ENCODE results near the gene FBRSL1. TPM values are rescaled to one million over a fixed set of nuclear protein-coding genes. Genes with fewer than 3 reads are reported as not detected.

FBRSL1 gene
- total RNA-seq, 1 experiment from 2014 or later = 130 TPM

DNA sequence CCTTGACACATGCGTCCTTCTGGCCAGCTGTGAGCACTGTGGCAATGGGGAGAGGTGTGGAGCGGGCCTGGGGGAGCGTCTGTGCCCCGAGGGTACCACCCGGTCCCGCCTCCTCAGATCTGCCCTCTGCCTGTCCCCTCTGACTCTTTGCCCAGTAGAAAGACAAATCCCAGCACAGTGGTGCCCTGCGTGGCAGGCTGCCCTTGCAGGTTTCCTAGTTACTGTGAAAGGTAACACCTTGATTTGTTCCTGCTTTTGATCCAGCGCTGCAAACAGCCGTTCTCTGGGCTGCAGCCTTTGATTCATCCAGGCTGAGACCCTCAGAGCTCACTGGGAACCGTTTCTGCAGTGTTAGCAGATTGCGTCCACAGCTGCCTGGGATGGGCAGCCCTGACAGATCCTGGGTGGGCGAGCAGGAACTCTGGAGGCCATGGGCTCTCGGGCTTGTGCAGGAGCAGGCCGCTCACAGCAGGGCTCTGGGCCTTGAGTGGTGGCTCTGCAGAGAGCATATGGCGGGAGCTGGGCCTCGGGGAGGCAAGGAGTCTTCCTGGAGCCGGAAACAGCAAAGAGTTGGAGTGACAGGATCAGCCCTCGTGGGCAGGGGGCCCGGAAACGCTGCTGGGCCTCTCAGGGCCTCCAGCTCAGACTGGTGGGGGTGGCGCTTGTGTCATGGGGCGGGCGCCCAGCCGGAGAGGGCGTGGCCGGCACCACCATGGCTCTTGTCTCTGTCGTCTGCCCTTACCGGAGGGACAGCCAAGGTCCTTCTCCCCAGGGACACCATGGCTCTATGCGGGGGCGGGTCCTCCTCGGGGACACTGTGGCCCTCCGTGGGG lies 16.6 kb downstream of the FBRSL1 start:
- POLR2A ChIA-PET (ENCODE audit: low non-redundant PET) = no interaction called here
- Histone ChIP-seq H3K9me3 (ENCODE audit: low read depth, low read length, poor library complexity, severe bottlenecking) (no peaks in the 10 kb centered on the region), H3K4me3 (ENCODE audit: low read depth, low read length, poor library complexity, severe bottlenecking) (peak overlapping the region; percentile 29), H3K4me1 (ENCODE audit: insufficient read depth, low read length, poor library complexity, severe bottlenecking) (peaks cover 38% of the 10 kb centered on the region), H3K27ac (ENCODE audit: low read depth, low read length, poor library complexity, severe bottlenecking) (peak overlapping the region; percentile 90), H3K27me3 (replicated peaks; ENCODE audit: insufficient read depth, low read depth, low read length, poor library complexity) (no peaks in the 10 kb centered on the region), H3K36me3 (ENCODE audit: insufficient read depth, low read length, poor library complexity, severe bottlenecking) (peaks cover 5% of the 10 kb centered on the region)
- TF ChIP-seq CTCF (conservative IDR thresholded peaks at IDR 0.05; ENCODE audit: low read depth, low read length) (no peak), EZH2 (IDR thresholded peaks at IDR 0.05; ENCODE audit: borderline replicate concordance, low read depth, low read length, poor library complexity, severe bottlenecking) (no peak)
- BruUV-seq (replicated peaks) = no TSS peak
- CTCF ChIA-PET = no interaction called here
- DNase-seq (ENCODE audit: low spot score) = peak; percentile 98
- intact Hi-C loops (cut with micrococcal nuclease; ENCODE audit: unreplicated experiment) = loop anchor here (1.0 kb wide), 1 partner anchor 46 kb away; no protein-coding TSS in a partner anchor

GRCh38 chr12:132507161-132507538 lies 17.2 kb downstream of the FBRSL1 start:
- H3K36me3 ChIP-seq (ENCODE audit: insufficient read depth, low read length, poor library complexity, severe bottlenecking) = peaks cover 5% of the 10 kb centered on the region
- H3K4me1 ChIP-seq (ENCODE audit: insufficient read depth, low read length, poor library complexity, severe bottlenecking) = peaks cover 32% of the 10 kb centered on the region
- ChIA-PET CTCF (no interaction called here), POLR2A (ENCODE audit: low non-redundant PET) (no interaction called here)
- H3K9me3 ChIP-seq (ENCODE audit: low read depth, low read length, poor library complexity, severe bottlenecking) = no peaks in the 10 kb centered on the region
- H3K27ac ChIP-seq (ENCODE audit: low read depth, low read length, poor library complexity, severe bottlenecking) = peak overlapping the region; percentile 90
- no peaks in the 10 kb centered on the region for H3K27me3 ChIP-seq (replicated peaks; ENCODE audit: insufficient read depth, low read depth, low read length, poor library complexity)
- no TSS peak for BruUV-seq (replicated peaks)
- no peak for DNase-seq (ENCODE audit: low spot score)
- intact Hi-C loops (cut with micrococcal nuclease; ENCODE audit: unreplicated experiment) = no loop called here
- peak overlapping the region; percentile 29 for H3K4me3 ChIP-seq (ENCODE audit: low read depth, low read length, poor library complexity, severe bottlenecking)
- TF ChIP-seq CTCF (conservative IDR thresholded peaks at IDR 0.05; ENCODE audit: low read depth, low read length) (no peak), EZH2 (IDR thresholded peaks at IDR 0.05; ENCODE audit: borderline replicate concordance, low read depth, low read length, poor library complexity, severe bottlenecking) (no peak)

DNA sequence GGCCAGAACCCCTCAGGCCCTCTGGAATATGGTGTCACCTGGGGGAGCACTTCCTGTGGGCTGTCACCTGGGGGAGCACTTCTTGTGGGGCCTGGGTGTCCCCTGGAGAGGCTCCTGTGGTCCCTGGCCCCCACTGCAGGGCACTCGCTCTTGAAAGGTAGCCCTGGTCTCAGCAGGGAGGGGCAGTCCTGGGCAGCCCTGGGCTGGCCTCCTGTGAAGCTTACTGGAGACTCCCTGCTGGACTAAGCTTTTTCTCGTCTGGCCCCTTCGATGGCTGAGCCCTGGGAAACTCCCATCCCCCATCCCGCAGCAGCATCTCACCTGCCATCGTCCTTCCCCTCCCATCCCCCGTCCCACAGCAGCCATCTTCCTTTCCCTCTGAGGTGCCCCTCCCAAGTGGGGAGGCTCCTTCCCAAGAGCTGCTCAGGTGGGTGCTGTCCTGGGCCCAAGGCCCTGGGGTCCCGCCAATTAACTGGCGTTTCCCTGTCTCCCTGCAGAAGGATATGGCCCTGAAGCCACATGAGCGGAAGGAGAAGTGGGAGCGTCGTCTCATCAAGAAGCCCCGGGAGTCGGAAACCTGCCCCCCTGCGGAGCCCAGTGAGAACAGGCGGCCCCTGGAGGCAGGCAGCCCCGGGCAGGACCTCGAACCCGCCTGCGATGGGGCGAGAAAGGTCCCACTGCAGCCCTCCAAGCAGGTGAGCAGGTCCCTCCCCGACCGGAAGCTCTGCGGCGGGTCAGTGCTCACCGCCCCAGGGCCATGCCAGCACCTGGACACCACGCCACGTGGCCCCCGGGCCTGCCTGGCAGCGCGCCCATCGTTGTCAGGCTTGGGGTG lies 17.9 kb downstream of the FBRSL1 start:
- Histone ChIP-seq H3K27ac (ENCODE audit: low read depth, low read length, poor library complexity, severe bottlenecking) (peak overlapping the region; percentile 90), H3K4me1 (ENCODE audit: insufficient read depth, low read length, poor library complexity, severe bottlenecking) (peaks cover 27% of the 10 kb centered on the region), H3K27me3 (replicated peaks; ENCODE audit: insufficient read depth, low read depth, low read length, poor library complexity) (no peaks in the 10 kb centered on the region), H3K36me3 (ENCODE audit: insufficient read depth, low read length, poor library complexity, severe bottlenecking) (peaks cover 5% of the 10 kb centered on the region), H3K9me3 (ENCODE audit: low read depth, low read length, poor library complexity, severe bottlenecking) (no peaks in the 10 kb centered on the region), H3K4me3 (ENCODE audit: low read depth, low read length, poor library complexity, severe bottlenecking) (no peak overlapping the region)
- ChIA-PET CTCF (no interaction called here), POLR2A (ENCODE audit: low non-redundant PET) (no interaction called here)
- TF ChIP-seq CTCF (conservative IDR thresholded peaks at IDR 0.05; ENCODE audit: low read depth, low read length) = 0 out of 2 replicates have a peak, but pooled peaks have one; percentile 29
- no peak for TF ChIP-seq EZH2 (IDR thresholded peaks at IDR 0.05; ENCODE audit: borderline replicate concordance, low read depth, low read length, poor library complexity, severe bottlenecking)
- no peak for DNase-seq (ENCODE audit: low spot score)
- BruUV-seq (replicated peaks) = no TSS peak
- intact Hi-C loops (cut with micrococcal nuclease; ENCODE audit: unreplicated experiment) = no loop called here
